Activated CD4-positive, alpha-beta T cell treated with anti-CD3 and anti-CD28 coated beads, Interleukin-2, amount 10 ng/mL, durations not matched to agents 7 days and 5 days (primary cell): ENCODE results near the gene GON7. TPM values are rescaled to one million over a fixed set of nuclear protein-coding genes. Genes with fewer than 3 reads are reported as not detected.
"Not testable (repeated sequence)": the region's sequence is repeated elsewhere in the genome, so short reads cannot be mapped to it uniquely, and the experiment has no call there.

Experiments
- CTCF ChIA-PET: fragments of 350-600 bp; sonication (Branson Sonifier 250); formaldehyde crosslinking; loops from one replicate; lab custom pipeline; 2021; ENCODE audit warnings: antibody characterized with exemption; lab: Charles Lee
- POLR2A ChIA-PET: fragments of 350-600 bp; sonication (Branson Sonifier 250); formaldehyde crosslinking; loops from one replicate; lab custom pipeline; 2021; ENCODE audit warnings: antibody characterized with exemption; lab: Charles Lee
- DNase-seq: peaks from one replicate; pipeline ENCODE4 v3.0.0-alpha.2; 2020
- H3K27ac Mint-ChIP-seq: one replicate; pipeline ENCODE4 v1.8.0; 2021; ENCODE audit warnings: mild to moderate bottlenecking, moderate library complexity, mixed read lengths
- H3K27me3 Mint-ChIP-seq: one replicate; pipeline ENCODE4 v1.8.0; 2021; ENCODE audit warnings: mixed read lengths
- H3K36me3 Mint-ChIP-seq: one replicate; pipeline ENCODE4 v1.8.0; 2021; ENCODE audit warnings: low read depth, mixed read lengths
- H3K4me1 Mint-ChIP-seq: one replicate; pipeline ENCODE4 v1.8.0; 2021; ENCODE audit warnings: mixed read lengths
- H3K4me3 Mint-ChIP-seq: one replicate; pipeline ENCODE4 v1.8.0; 2021; ENCODE audit warnings: mild to moderate bottlenecking, moderate library complexity, mixed read lengths
- H3K9me3 Mint-ChIP-seq: one replicate; pipeline ENCODE4 v1.8.0; 2021; ENCODE audit warnings: mixed read lengths
- total RNA-seq, 2 experiments: library from RNA; stranded (reverse); gene quantifications; one replicate each; pipeline ENCODE4 v1.2.3, GENCODE V29; 2021

The GON7 gene
- 10 to 100 TPM; 17.9 to 20.4 TPM for total RNA-seq

- ChIA-PET POLR2A (interaction anchor here (0.5 kb wide), 1 partner anchor 359 kb away, joined by 3 read pairs; no protein-coding TSS in a partner anchor), CTCF (interaction anchor here (0.7 to 2.5 kb wide), 11 partner anchors 11 to 136 kb away, joined by 3 to 13 read pairs (median 4); partner anchors contain the start of genes LYSET and MOAP1)
- peak within 1 kb of the TSS; percentile 79 for H3K4me3 Mint-ChIP-seq
- peaks cover 47% of the 10 kb centered on the region for H3K4me1 Mint-ChIP-seq
- H3K27ac Mint-ChIP-seq = peak within 1 kb of the TSS; percentile 94
- peak; percentile 94 for DNase-seq
- no peaks in the 10 kb centered on the region for H3K9me3 Mint-ChIP-seq
- H3K27me3 Mint-ChIP-seq = no peaks in the 10 kb centered on the region
- peaks cover 32% of the 10 kb centered on the region for H3K36me3 Mint-ChIP-seq
These were observed at the start of gene GON7, which contains the start of gene UBR7 for GRCh38 chr14:93206793-93207467. Gene GON7 (minus strand): TSS chr14:93207065. CDS start chr14:93207037, 28 bp downstream. Gene UBR7 (plus strand): TSS chr14:93207256. CDS start chr14:93207292, 36 bp downstream.

GRCh38 chr14:93249128-93249831 is 42.4 kb upstream of the GON7 start:
- no peak for DNase-seq
- no peak overlapping the region for H3K27ac Mint-ChIP-seq
- H3K4me1 Mint-ChIP-seq = peaks cover 22% of the 10 kb centered on the region
- POLR2A ChIA-PET = no interaction called here
- H3K27me3 Mint-ChIP-seq = no peaks in the 10 kb centered on the region
- H3K9me3 Mint-ChIP-seq = no peaks in the 10 kb centered on the region
- H3K36me3 Mint-ChIP-seq = peaks cover 12% of the 10 kb centered on the region
- CTCF ChIA-PET = interaction anchor here (0.6 kb wide), 1 partner anchor 1430 kb away, joined by 3 read pairs; no protein-coding TSS in a partner anchor
- H3K4me3 Mint-ChIP-seq = no peak overlapping the region

GRCh38 chr14:93246534-93246933 is 39.7 kb upstream of the GON7 start:
- Mint-ChIP-seq H3K4me3 (no peak overlapping the region), H3K36me3 (peaks cover 24% of the 10 kb centered on the region), H3K9me3 (no peaks in the 10 kb centered on the region), H3K27me3 (no peaks in the 10 kb centered on the region), H3K4me1 (peaks cover 17% of the 10 kb centered on the region), H3K27ac (no peak overlapping the region)
- CTCF ChIA-PET = no interaction called here
- no peak for DNase-seq
- POLR2A ChIA-PET = no interaction called here

GRCh38 chr14:93245764-93246420 is 39.0 kb upstream of the GON7 start:
- ChIA-PET CTCF (no interaction called here), POLR2A (no interaction called here)
- H3K36me3 Mint-ChIP-seq = peaks cover 24% of the 10 kb centered on the region
- no peaks in the 10 kb centered on the region for H3K9me3 Mint-ChIP-seq
- H3K27ac Mint-ChIP-seq = no peak overlapping the region
- H3K4me1 Mint-ChIP-seq = peaks cover 17% of the 10 kb centered on the region
- H3K4me3 Mint-ChIP-seq = no peak overlapping the region
- H3K27me3 Mint-ChIP-seq = no peaks in the 10 kb centered on the region
- no peak for DNase-seq

GRCh38 chr14:93240678-93241000 is 33.8 kb upstream of the GON7 start:
- Mint-ChIP-seq H3K9me3 (no peaks in the 10 kb centered on the region), H3K27me3 (no peaks in the 10 kb centered on the region), H3K4me1 (no peaks in the 10 kb centered on the region), H3K36me3 (peaks cover 16% of the 10 kb centered on the region), H3K4me3 (no peak overlapping the region), H3K27ac (no peak overlapping the region)
- no peak for DNase-seq
- POLR2A ChIA-PET = no interaction called here
- CTCF ChIA-PET = no interaction called here

- POLR2A ChIA-PET = no interaction called here
- Mint-ChIP-seq H3K36me3 (peaks cover 12% of the 10 kb centered on the region), H3K4me1 (no peaks in the 10 kb centered on the region), H3K4me3 (no peak overlapping the region), H3K27ac (no peak overlapping the region), H3K9me3 (no peaks in the 10 kb centered on the region), H3K27me3 (no peaks in the 10 kb centered on the region)
- CTCF ChIA-PET = no interaction called here
- no peak for DNase-seq
These were observed 33.2 kb upstream of the GON7 start for GRCh38 chr14:93239869-93240677.

GRCh38 chr14:93234798-93235197 is 27.9 kb upstream of the GON7 start:
- no peak overlapping the region for H3K4me3 Mint-ChIP-seq
- H3K36me3 Mint-ChIP-seq = no peaks in the 10 kb centered on the region
- DNase-seq = no peak
- peaks cover 2% of the 10 kb centered on the region for H3K4me1 Mint-ChIP-seq
- no peak overlapping the region for H3K27ac Mint-ChIP-seq
- POLR2A ChIA-PET = no interaction called here
- H3K9me3 Mint-ChIP-seq = no peaks in the 10 kb centered on the region
- CTCF ChIA-PET = interaction anchor here (0.9 kb wide), 1 partner anchor 27 kb away, joined by 4 read pairs; the partner anchor contains the start of genes GON7 and UBR7
- peaks cover 7% of the 10 kb centered on the region for H3K27me3 Mint-ChIP-seq

GRCh38 chr14:93233078-93233477 is 26.2 kb upstream of the GON7 start:
- POLR2A ChIA-PET, H3K4me3 Mint-ChIP-seq, H3K27me3 Mint-ChIP-seq, DNase-seq, H3K27ac Mint-ChIP-seq, H3K36me3 Mint-ChIP-seq, CTCF ChIA-PET, H3K4me1 Mint-ChIP-seq, H3K9me3 Mint-ChIP-seq: not testable (repeated sequence)

- Mint-ChIP-seq H3K27ac (no peak overlapping the region), H3K36me3 (peaks cover 8% of the 10 kb centered on the region), H3K27me3 (peaks cover 7% of the 10 kb centered on the region), H3K4me3 (no peak overlapping the region), H3K9me3 (no peaks in the 10 kb centered on the region), H3K4me1 (peaks cover 2% of the 10 kb centered on the region)
- CTCF ChIA-PET = no interaction called here
- no peak for DNase-seq
- POLR2A ChIA-PET = no interaction called here
These were observed 25.3 kb upstream of the GON7 start for GRCh38 chr14:93232159-93232558.

GRCh38 chr14:93231129-93231979 is 24.5 kb upstream of the GON7 start:
- Mint-ChIP-seq H3K36me3 (peaks cover 13% of the 10 kb centered on the region), H3K27me3 (peaks cover 7% of the 10 kb centered on the region), H3K4me3 (no peak overlapping the region), H3K27ac (no peak overlapping the region), H3K4me1 (peaks cover 2% of the 10 kb centered on the region), H3K9me3 (no peaks in the 10 kb centered on the region)
- ChIA-PET CTCF (interaction anchor here (0.6 kb wide), 2 partner anchors 21 to 155 kb away, joined by 3 to 4 read pairs; no protein-coding TSS in a partner anchor), POLR2A (no interaction called here)
- no peak for DNase-seq

GRCh38 chr14:93230539-93230938 is 23.7 kb upstream of the GON7 start:
- peaks cover 7% of the 10 kb centered on the region for H3K27me3 Mint-ChIP-seq
- H3K36me3 Mint-ChIP-seq = peaks cover 19% of the 10 kb centered on the region
- DNase-seq = no peak
- H3K27ac Mint-ChIP-seq = no peak overlapping the region
- POLR2A ChIA-PET = no interaction called here
- H3K9me3 Mint-ChIP-seq = no peaks in the 10 kb centered on the region
- peaks cover 2% of the 10 kb centered on the region for H3K4me1 Mint-ChIP-seq
- no peak overlapping the region for H3K4me3 Mint-ChIP-seq
- CTCF ChIA-PET = no interaction called here

- H3K27ac Mint-ChIP-seq = no peak overlapping the region
- no peak overlapping the region for H3K4me3 Mint-ChIP-seq
- H3K27me3 Mint-ChIP-seq = peaks cover 3% of the 10 kb centered on the region
- H3K9me3 Mint-ChIP-seq = no peaks in the 10 kb centered on the region
- H3K36me3 Mint-ChIP-seq = peaks cover 29% of the 10 kb centered on the region
- no peak for DNase-seq
- peaks cover 2% of the 10 kb centered on the region for H3K4me1 Mint-ChIP-seq
- ChIA-PET POLR2A (no interaction called here), CTCF (no interaction called here)
These were observed 21.7 kb upstream of the GON7 start for GRCh38 chr14:93228550-93228949.
